Osteocyte (in vitro differentiated cells): Measurements from ENCODE around the gene PAQR3. TPM values are rescaled to one million over a fixed set of nuclear protein-coding genes. Genes with fewer than 3 reads are reported as not detected.
"Not testable (repeated sequence)": the region's sequence is repeated elsewhere in the genome, so short reads cannot be mapped to it uniquely, and the experiment has no call there.

ENCODE experiments used
- DNase-seq: peaks from one replicate; pipeline ENCODE4 v3.0.0; 2021; ENCODE audit warnings: mixed read lengths; ENCODE audit not compliant: unreplicated experiment; ENCODE audit errors: extremely low spot score
- H3K27ac Mint-ChIP-seq: one replicate; pipeline ENCODE4 v1.8.0; 2021; ENCODE audit warnings: mild to moderate bottlenecking, mixed read lengths; ENCODE audit not compliant: unreplicated experiment
- H3K27me3 Mint-ChIP-seq: one replicate; pipeline ENCODE4 v1.8.0; 2021; ENCODE audit warnings: mixed read lengths; ENCODE audit not compliant: unreplicated experiment
- H3K36me3 Mint-ChIP-seq: one replicate; pipeline ENCODE4 v1.8.0; 2021; ENCODE audit warnings: mixed read lengths; ENCODE audit not compliant: unreplicated experiment
- H3K4me1 Mint-ChIP-seq: one replicate; pipeline ENCODE4 v1.8.0; 2021; ENCODE audit warnings: mixed read lengths; ENCODE audit not compliant: unreplicated experiment
- H3K4me3 Mint-ChIP-seq: one replicate; pipeline ENCODE4 v1.8.0; 2021; ENCODE audit warnings: mild to moderate bottlenecking, moderate library complexity, mixed read lengths; ENCODE audit not compliant: unreplicated experiment
- H3K9me3 Mint-ChIP-seq: one replicate; pipeline ENCODE4 v1.8.0; 2021; ENCODE audit warnings: mixed read lengths; ENCODE audit not compliant: unreplicated experiment
- CTCF ChIP-seq: fragments of 200-600 bp; sonication (generic); IDR thresholded peaks from 2 replicates; pipeline ENCODE4 v1.5.0; 2021; ENCODE audit warnings: antibody characterized with exemption, mild to moderate bottlenecking, moderate library complexity
- total RNA-seq: library from RNA; stranded (reverse); gene quantifications from 2 replicates; pipeline ENCODE4 v1.2.1, GENCODE V29; 2021

Gene PAQR3
- total RNA-seq, 1 donor from 2014 or later, result 12.4 TPM

GRCh38 chr4:78910612-78911011, 28.6 kb downstream of the PAQR3 start:
- Mint-ChIP-seq H3K4me1 (peaks cover 1% of the 10 kb centered on the region), H3K9me3 (no peaks in the 10 kb centered on the region), H3K27me3 (no peaks in the 10 kb centered on the region), H3K36me3 (peaks cover 17% of the 10 kb centered on the region), H3K27ac (no peak overlapping the region), H3K4me3 (no peak overlapping the region)
- DNase-seq, result no peak
- no peak for TF ChIP-seq CTCF

- not testable (repeated sequence) for H3K27me3 Mint-ChIP-seq, H3K27ac Mint-ChIP-seq, H3K4me1 Mint-ChIP-seq, DNase-seq, H3K9me3 Mint-ChIP-seq, H3K4me3 Mint-ChIP-seq
- peaks cover 17% of the 10 kb centered on the region for H3K36me3 Mint-ChIP-seq
Observed at GRCh38 chr4:78908974-78909373, 30.3 kb downstream of the PAQR3 start.

- Mint-ChIP-seq H3K4me1 (peaks cover 1% of the 10 kb centered on the region), H3K36me3 (peaks cover 21% of the 10 kb centered on the region)
Observed at GRCh38 chr4:78907638-78908037, 31.6 kb downstream of the PAQR3 start.

GRCh38 chr4:78904143-78904542, 35.1 kb downstream of the PAQR3 start:
- Mint-ChIP-seq H3K9me3 (no peaks in the 10 kb centered on the region), H3K27me3 (no peaks in the 10 kb centered on the region), H3K4me1 (no peaks in the 10 kb centered on the region), H3K36me3 (peaks cover 9% of the 10 kb centered on the region), H3K27ac (no peak overlapping the region), H3K4me3 (no peak overlapping the region)
- DNase-seq, result no peak
- TF ChIP-seq CTCF, result no peak

More at GRCh38 chr4:78907638-78908037, 31.6 kb downstream of the PAQR3 start:
- H3K27ac Mint-ChIP-seq, result no peak overlapping the region
- no peak for TF ChIP-seq CTCF
- no peaks in the 10 kb centered on the region for H3K27me3 Mint-ChIP-seq
- H3K4me3 Mint-ChIP-seq, result no peak overlapping the region
- no peak for DNase-seq
- H3K9me3 Mint-ChIP-seq, result no peaks in the 10 kb centered on the region

GRCh38 chr4:78902298-78902697, 36.9 kb downstream of the PAQR3 start:
- H3K4me3 Mint-ChIP-seq, result no peak overlapping the region
- peaks cover 9% of the 10 kb centered on the region for H3K36me3 Mint-ChIP-seq
- no peaks in the 10 kb centered on the region for H3K9me3 Mint-ChIP-seq
- no peak overlapping the region for H3K27ac Mint-ChIP-seq
- DNase-seq, result no peak
- H3K27me3 Mint-ChIP-seq, result no peaks in the 10 kb centered on the region
- H3K4me1 Mint-ChIP-seq, result no peaks in the 10 kb centered on the region
- no peak for TF ChIP-seq CTCF

GRCh38 chr4:78901882-78902281, 37.4 kb downstream of the PAQR3 start:
- Mint-ChIP-seq H3K36me3 (peaks cover 9% of the 10 kb centered on the region), H3K27ac (no peak overlapping the region), H3K4me3 (no peak overlapping the region), H3K9me3 (no peaks in the 10 kb centered on the region), H3K27me3 (no peaks in the 10 kb centered on the region), H3K4me1 (no peaks in the 10 kb centered on the region)
- TF ChIP-seq CTCF, result no peak
- DNase-seq, result no peak
